Neuronal stem cell (in vitro differentiated cells): ENCODE measurements around the gene PACSIN3.

Source experiments
- DNase-seq: peaks from one replicate; pipeline ENCODE4 v3.0.0-alpha.2; 2013; ENCODE audit warnings: low spot score
- H2AFZ ChIP-seq: one replicate; pipeline ENCODE4 v1.6.1; 2013; ENCODE audit warnings: mild to moderate bottlenecking, low read length, inconsistent platforms
- H2AK5ac ChIP-seq: 2 replicates; pipeline ENCODE4 v1.6.1; 2013; ENCODE audit warnings: low read depth, mild to moderate bottlenecking, inconsistent platforms, low read length, moderate library complexity, mixed read lengths
- H2BK120ac ChIP-seq: 2 replicates; pipeline ENCODE4 v1.6.1; 2013; ENCODE audit warnings: low read depth, mild to moderate bottlenecking, inconsistent platforms, low read length, moderate library complexity, mixed read lengths
- H2BK12ac ChIP-seq: one replicate; pipeline ENCODE4 v1.6.1; 2013; ENCODE audit warnings: low read length, inconsistent platforms
- H2BK15ac ChIP-seq: 2 replicates; pipeline ENCODE4 v1.6.1; 2013; ENCODE audit warnings: mild to moderate bottlenecking, low read length, inconsistent platforms, mixed read lengths
- H2BK5ac ChIP-seq: one replicate; pipeline ENCODE4 v1.6.1; 2013; ENCODE audit warnings: inconsistent platforms, mild to moderate bottlenecking, low read length, moderate library complexity
- H3K14ac ChIP-seq: one replicate; pipeline ENCODE4 v1.6.1; 2013; ENCODE audit warnings: low read length, inconsistent platforms
- H3K18ac ChIP-seq: 2 replicates; pipeline ENCODE4 v1.6.1; 2013; ENCODE audit warnings: low read length, inconsistent platforms
- H3K23ac ChIP-seq: 2 replicates; pipeline ENCODE4 v1.6.1; 2013; ENCODE audit warnings: low read depth, mild to moderate bottlenecking, mixed read lengths, low read length, inconsistent platforms; ENCODE audit not compliant: poor library complexity
- H3K27ac ChIP-seq: replicated peaks from 3 replicates; pipeline ENCODE4 v1.5.1; 2013; ENCODE audit warnings: low read length, inconsistent platforms
- H3K27me3 ChIP-seq, 3 experiments: 2 replicates each; pipeline ENCODE4 v1.6.1; 2013; ENCODE audit warnings: low read length in 3 of 3, mild to moderate bottlenecking in 2 of 3, inconsistent platforms in 1 of 3, low read depth in 1 of 3, mixed read lengths in 1 of 3, moderate library complexity in 1 of 3; ENCODE audit not compliant: control insufficient read depth in 3 of 3, insufficient read depth in 3 of 3
- H3K36me3 ChIP-seq, 2 donors: replicated peaks in 1 of 2; 2 replicates each; pipeline ENCODE4 v1.6.1; 2013; ENCODE audit warnings: low read length in 2 of 2; ENCODE audit not compliant: control insufficient read depth in 2 of 2, insufficient read depth in 2 of 2
- H3K4ac ChIP-seq: 2 replicates; pipeline ENCODE4 v1.6.1; 2013; ENCODE audit warnings: inconsistent platforms, mild to moderate bottlenecking, low read length, moderate library complexity
- H3K4me1 ChIP-seq, 2 donors: 1 replicate in 1 of 2; 2 replicates in 1 of 2; pipeline ENCODE4 v1.6.1; 2013; ENCODE audit warnings: low read length in 2 of 2, low read depth in 1 of 2; ENCODE audit not compliant: control insufficient read depth in 2 of 2, insufficient read depth in 1 of 2
- H3K4me2 ChIP-seq: one replicate; pipeline ENCODE4 v1.6.1; 2013; ENCODE audit warnings: mild to moderate bottlenecking, low read length, inconsistent platforms; ENCODE audit not compliant: insufficient read depth, poor library complexity, severe bottlenecking
- H3K4me3 ChIP-seq, 2 donors: 2 replicates each; pipeline ENCODE4 v1.5.1; 2013; ENCODE audit warnings: low read length in 2 of 2, mild to moderate bottlenecking in 2 of 2, inconsistent platforms in 1 of 2, moderate library complexity in 1 of 2
- H3K79me1 ChIP-seq: one replicate; pipeline ENCODE4 v1.6.1; 2013; ENCODE audit warnings: low read depth, mild to moderate bottlenecking, inconsistent platforms, low read length, moderate library complexity
- H3K9ac ChIP-seq: one replicate; pipeline ENCODE4 v1.6.1; 2013; ENCODE audit warnings: mild to moderate bottlenecking, low read depth, low read length, inconsistent platforms; ENCODE audit not compliant: poor library complexity
- H3K9me3 ChIP-seq, 2 donors: replicated peaks in 1 of 2; 2 replicates each; pipeline versions ENCODE3 to v1.6.1; 2013; ENCODE audit warnings: low read length in 2 of 2, mild to moderate bottlenecking in 2 of 2, inconsistent platforms in 1 of 2, low read depth in 1 of 2, mixed read lengths in 1 of 2, moderate library complexity in 1 of 2; ENCODE audit not compliant: control insufficient read depth in 2 of 2, insufficient read depth in 1 of 2
- H4K8ac ChIP-seq: one replicate; pipeline ENCODE4 v1.6.1; 2013; ENCODE audit warnings: low read depth, mild to moderate bottlenecking, inconsistent platforms, low read length, moderate library complexity
- H4K91ac ChIP-seq: one replicate; pipeline ENCODE4 v1.6.1; 2013; ENCODE audit warnings: low read length, low read depth, mild to moderate bottlenecking, inconsistent platforms; ENCODE audit not compliant: poor library complexity
- WGBS, 2 donors: extraction: QIAGEN DNeasy Blood & Tissue Kit; methylation state at CpG; one replicate each; pipeline ENCODE4 v1.1.7; 2013; ENCODE audit warnings: missing lambda C conversion rate in 2 of 2, mixed read lengths in 1 of 2; ENCODE audit not compliant: insufficient read length in 2 of 2, insufficient replicate concordance in 1 of 2; ENCODE audit errors: extremely low coverage in 2 of 2; 5-methylcytosine and 5-hydroxymethylcytosine counted together

PACSIN3 gene

DNA sequence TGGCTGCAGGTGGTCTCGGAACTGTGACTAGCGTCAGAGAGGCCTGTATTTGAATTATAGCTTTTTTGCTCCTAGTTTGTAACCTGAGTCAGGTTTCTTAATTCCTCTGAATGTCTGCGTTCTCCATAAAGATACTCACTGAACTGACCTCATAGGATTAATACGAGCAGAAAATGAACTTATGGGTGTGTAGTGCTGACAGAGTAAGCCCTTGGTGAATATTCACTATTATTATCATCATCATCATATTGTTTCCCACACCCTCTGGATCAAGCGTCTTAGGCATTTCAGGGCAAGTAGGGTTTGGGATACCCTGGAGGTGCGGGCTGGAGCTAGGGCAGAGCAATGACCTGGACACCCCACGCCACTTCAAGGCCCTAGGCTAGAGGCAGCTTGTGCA lies 38.6 kb downstream of the PACSIN3 start:
- H3K4me3 ChIP-seq, result no peak overlapping the region
- no peak overlapping the region for H3K14ac ChIP-seq
- H4K91ac ChIP-seq, result no peak overlapping the region
- no peaks in the 10 kb centered on the region for H3K27me3 ChIP-seq
- peaks cover 5 to 6% of the 10 kb centered on the region in 2 donors for H3K36me3 ChIP-seq
- H3K9me3 ChIP-seq, result no peaks in the 10 kb centered on the region
- no peaks in the 10 kb centered on the region for H3K79me1 ChIP-seq
- no peak overlapping the region for H3K4me2 ChIP-seq
- H2AK5ac ChIP-seq, result no peak overlapping the region
- no peak overlapping the region for H2BK5ac ChIP-seq
- no peak overlapping the region for H3K23ac ChIP-seq
- H3K4ac ChIP-seq, result no peak overlapping the region
- DNase-seq, result no peak
- peaks cover 0 to 4% of the 10 kb centered on the region in 2 donors for H3K4me1 ChIP-seq
- H2BK120ac ChIP-seq, result no peak overlapping the region
- H2BK15ac ChIP-seq, result no peak overlapping the region
- no CpG with 5 or more reads among the region's 7 CpGs for WGBS, 2 donors
- H3K9ac ChIP-seq, result peak overlapping the region; percentile 9
- no peak overlapping the region for H2AFZ ChIP-seq
- H4K8ac ChIP-seq, result no peak overlapping the region
- no peak overlapping the region for H2BK12ac ChIP-seq
- no peak overlapping the region for H3K27ac ChIP-seq
- no peak overlapping the region for H3K18ac ChIP-seq

DNA sequence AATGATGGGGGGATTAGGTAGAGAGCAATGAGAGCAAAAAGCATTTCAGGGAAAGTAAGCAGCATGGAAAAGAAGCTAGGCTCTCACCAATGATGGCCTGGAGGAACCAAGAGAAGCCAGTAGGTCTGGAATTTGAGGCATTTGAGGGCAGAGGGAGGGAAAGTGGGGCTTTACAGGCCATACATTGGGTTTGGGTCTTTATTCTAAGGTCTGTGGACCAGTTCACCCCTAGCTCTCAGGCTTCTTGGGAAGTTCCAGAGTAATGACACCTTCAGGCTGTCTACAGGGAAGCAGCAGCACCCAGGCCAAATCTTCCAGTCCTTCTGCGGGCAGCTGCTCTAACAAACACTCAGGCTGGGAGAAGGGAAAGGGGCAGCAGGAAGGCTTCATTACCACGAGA lies 39.0 kb downstream of the PACSIN3 start:
- H3K4me2 ChIP-seq, result no peak overlapping the region
- no peak overlapping the region for H4K8ac ChIP-seq
- H3K18ac ChIP-seq, result no peak overlapping the region
- H3K4ac ChIP-seq, result no peak overlapping the region
- no peak overlapping the region for H3K4me3 ChIP-seq
- peaks cover 0 to 3% of the 10 kb centered on the region in 2 donors for H3K4me1 ChIP-seq
- no peak overlapping the region for H2AK5ac ChIP-seq
- H3K9me3 ChIP-seq, result no peaks in the 10 kb centered on the region
- H3K27me3 ChIP-seq, result no peaks in the 10 kb centered on the region
- no peak overlapping the region for H2BK12ac ChIP-seq
- no peak overlapping the region for H3K23ac ChIP-seq
- no peaks in the 10 kb centered on the region for H3K79me1 ChIP-seq
- H2AFZ ChIP-seq, result no peak overlapping the region
- no peak overlapping the region for H3K27ac ChIP-seq
- no peak overlapping the region for H2BK120ac ChIP-seq
- H3K36me3 ChIP-seq, result peaks cover 5 to 6% of the 10 kb centered on the region in 2 donors
- no peak overlapping the region for H4K91ac ChIP-seq
- no peak overlapping the region for H3K9ac ChIP-seq
- no peak overlapping the region for H2BK5ac ChIP-seq
- no peak overlapping the region for H2BK15ac ChIP-seq
- no peak overlapping the region for H3K14ac ChIP-seq
- DNase-seq, result no peak
- WGBS, 2 donors, result no CpG with 5 or more reads among the region's 2 CpGs

DNA sequence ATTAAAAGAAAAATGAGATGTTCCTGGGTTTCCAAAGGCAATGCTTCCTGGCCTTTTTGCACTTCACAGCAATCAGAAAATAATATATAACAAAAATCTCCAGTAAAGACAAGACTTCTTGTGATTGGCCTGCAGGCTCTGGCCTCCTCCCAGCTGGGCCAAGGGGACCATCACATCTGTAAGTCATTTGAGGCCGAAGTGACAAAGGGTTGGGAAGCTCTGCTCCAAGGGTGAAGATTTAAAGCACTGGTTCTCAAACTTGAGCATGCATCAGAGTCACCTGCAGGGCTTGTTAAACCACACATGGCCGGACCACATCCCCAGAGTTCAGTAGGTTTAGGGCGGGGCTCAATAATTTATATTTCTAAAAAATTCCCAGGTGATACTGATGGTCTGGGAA lies 41.7 kb downstream of the PACSIN3 start:
- Histone ChIP-seq H3K79me1 (peaks cover 2% of the 10 kb centered on the region), H3K9ac (no peak overlapping the region), H2BK15ac (no peak overlapping the region), H3K9me3 (no peaks in the 10 kb centered on the region), H3K36me3 (peaks cover 9 to 10% of the 10 kb centered on the region in 2 donors), H2BK120ac (no peak overlapping the region), H3K4me3 (no peak overlapping the region), H4K91ac (no peak overlapping the region), H3K27me3 (no peaks in the 10 kb centered on the region), H3K23ac (no peak overlapping the region), H3K4ac (no peak overlapping the region), H3K14ac (no peak overlapping the region), H3K4me2 (no peak overlapping the region), H2BK5ac (no peak overlapping the region), H2BK12ac (no peak overlapping the region), H2AK5ac (no peak overlapping the region), H2AFZ (no peak overlapping the region), H4K8ac (no peak overlapping the region), H3K4me1 (peaks cover 0 to 3% of the 10 kb centered on the region in 2 donors), H3K18ac (no peak overlapping the region), H3K27ac (no peak overlapping the region)
- DNase-seq, result no peak
- no CpG with 5 or more reads among the region's 3 CpGs for WGBS, 2 donors

DNA sequence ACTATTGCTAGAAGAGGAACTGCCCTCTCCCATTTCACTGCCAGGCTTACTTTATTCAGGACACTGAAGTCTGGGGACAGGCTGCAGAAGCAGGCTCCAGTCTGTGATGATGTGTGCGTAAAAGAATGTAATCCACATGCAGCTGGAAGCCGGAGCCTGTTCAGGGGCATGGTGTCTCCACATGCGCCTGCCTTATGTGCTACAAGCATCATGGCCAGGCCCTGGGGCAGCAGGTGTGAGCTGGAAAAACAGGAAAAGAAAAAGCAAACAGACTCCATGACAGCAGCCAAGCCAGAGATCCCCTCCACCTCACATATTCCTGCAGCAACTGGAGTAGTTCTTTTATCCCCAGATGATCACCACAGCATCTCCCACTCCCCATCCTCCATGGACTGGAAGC lies 42.9 kb downstream of the PACSIN3 start:
- Histone ChIP-seq H3K9ac (no peak overlapping the region), H2BK15ac (no peak overlapping the region), H3K4me3 (no peak overlapping the region), H3K4me2 (no peak overlapping the region), H3K14ac (no peak overlapping the region), H2BK120ac (no peak overlapping the region), H3K27me3 (no peaks in the 10 kb centered on the region), H2BK12ac (no peak overlapping the region), H3K27ac (no peak overlapping the region), H3K23ac (no peak overlapping the region), H4K91ac (no peak overlapping the region), H3K79me1 (peaks cover 2% of the 10 kb centered on the region), H2AFZ (no peak overlapping the region), H3K18ac (no peak overlapping the region), H2AK5ac (no peak overlapping the region), H2BK5ac (no peak overlapping the region), H4K8ac (no peak overlapping the region), H3K4ac (no peak overlapping the region), H3K36me3 (peaks cover 7 to 18% of the 10 kb centered on the region in 2 donors), H3K4me1 (peaks cover 0 to 3% of the 10 kb centered on the region in 2 donors), H3K9me3 (no peaks in the 10 kb centered on the region)
- DNase-seq, result no peak
- no CpG with 5 or more reads among the region's 3 CpGs for WGBS, 2 donors
